GM18526 (cell line): ENCODE measurements around the gene LAMA3.

ENCODE experiments used
- POLR2A ChIP-seq: IDR thresholded peaks from 3 replicates; pipeline ENCODE4 v1.6.1; 2011; ENCODE audit not compliant: insufficient read length; ENCODE audit errors: extremely low read depth

LAMA3 gene

DNA sequence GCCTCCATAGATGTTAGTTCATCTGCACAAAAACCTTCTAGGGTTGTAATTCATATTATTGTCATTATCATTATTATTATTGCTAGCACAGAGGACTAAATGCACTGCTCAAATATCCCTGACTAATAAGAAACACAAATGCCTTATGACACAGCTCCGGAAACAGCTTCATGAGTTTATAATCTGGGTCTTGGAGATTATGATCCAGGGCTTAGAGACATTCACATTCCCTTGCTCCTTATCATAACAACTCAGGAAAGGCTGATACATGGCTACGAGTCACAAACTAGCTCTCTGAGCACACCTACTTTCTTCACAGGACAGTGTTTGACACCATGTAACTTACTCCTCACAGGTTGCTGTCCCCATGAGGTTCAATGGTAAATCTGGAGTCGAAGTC lies 223.1 kb downstream of the LAMA3 start:
- TF ChIP-seq POLR2A = no peak

DNA sequence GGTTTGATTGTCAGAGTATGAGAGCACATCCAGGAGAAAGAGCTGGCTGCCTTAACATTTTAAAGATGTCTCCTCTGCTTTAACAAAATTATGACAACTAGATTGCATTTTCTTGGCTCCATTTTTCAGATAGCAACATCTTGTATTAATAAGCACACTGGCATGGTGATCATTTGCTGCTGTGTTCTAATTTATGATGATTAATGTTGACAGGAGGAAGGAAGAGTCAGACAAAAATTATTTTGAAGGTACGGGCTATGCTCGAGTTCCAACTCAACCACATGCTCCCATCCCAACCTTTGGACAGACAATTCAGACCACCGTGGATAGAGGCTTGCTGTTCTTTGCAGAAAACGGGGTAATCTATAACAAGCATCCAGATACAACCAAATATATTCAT lies 227.1 kb downstream of the LAMA3 start:
- no peak for TF ChIP-seq POLR2A

DNA sequence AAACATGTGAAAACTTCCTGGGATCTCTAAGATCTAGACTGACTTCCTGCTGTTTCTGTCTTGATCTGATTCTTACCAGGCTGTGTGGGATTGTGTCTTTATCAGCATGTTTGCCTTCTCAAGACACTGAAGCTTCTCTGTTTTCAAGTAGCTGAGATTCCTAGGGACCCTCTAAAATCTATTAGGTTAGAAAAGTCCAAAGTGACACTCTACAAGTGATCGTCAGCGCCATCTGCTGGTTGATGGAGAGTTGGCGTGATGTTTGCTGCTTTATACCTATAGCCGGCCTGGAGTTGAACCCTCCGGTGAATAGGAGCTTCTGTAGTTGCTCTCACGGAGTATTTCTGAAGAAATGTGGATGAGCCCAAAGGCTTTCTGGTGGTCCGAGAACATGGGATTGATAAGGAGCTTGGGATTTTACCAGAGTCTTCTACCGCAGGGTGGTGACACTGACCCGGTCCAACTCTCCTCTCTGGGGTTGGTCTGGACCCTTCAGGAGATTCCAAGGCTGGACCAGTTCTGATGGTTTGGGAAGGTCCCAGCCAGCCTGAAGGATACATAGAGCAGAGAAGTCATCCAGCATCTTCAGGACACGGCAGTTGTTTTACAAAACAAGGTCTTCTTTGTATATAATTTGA lies 229.3 kb downstream of the LAMA3 start:
- no peak for TF ChIP-seq POLR2A

DNA sequence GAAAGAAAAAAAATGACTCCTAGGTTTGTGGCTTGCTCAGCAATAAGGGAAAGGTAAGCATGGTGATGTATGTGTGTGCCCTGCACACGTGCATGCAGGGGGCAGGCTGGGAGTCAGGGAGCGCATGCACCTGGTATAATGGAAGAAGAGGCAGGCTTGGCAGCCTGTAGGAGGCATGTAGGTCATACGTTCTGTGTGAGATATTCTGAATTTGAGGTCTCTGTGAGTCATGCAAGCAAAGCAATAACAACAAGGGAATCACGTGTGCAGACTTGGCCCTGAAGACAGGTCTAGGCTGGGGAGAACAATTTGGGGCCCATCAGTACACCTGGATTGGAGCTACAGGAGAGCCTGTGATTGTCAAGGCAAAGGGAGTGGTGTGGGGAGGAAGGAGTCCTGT lies 230.8 kb downstream of the LAMA3 start:
- TF ChIP-seq POLR2A = no peak

DNA sequence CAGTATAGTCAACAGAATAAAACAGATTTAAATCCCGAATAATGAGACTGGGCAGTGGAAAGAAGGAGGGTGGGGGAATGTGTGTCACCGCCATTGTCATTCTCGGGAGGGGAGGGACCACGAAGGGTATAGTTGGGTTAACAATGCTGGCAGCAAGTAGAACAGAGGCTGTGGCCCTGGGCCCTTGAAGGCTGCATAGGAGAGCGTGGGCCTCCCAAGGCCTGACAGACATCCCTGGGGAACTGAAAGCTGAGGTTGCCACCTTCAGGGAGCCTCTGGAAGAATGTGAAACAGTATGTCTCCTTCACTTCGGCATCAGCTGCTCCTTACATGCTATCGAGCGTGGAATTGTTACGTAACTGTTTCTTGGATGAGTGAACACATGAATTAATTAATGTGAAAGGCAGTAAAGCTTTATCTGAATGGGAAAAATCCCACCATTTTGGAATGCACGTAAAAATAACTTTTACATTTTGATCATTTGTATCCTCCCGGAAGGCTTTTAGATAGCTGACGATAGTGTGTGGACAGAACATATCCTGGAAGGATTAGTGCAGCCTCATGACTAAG lies 232.5 kb downstream of the LAMA3 start:
- no peak for TF ChIP-seq POLR2A

DNA sequence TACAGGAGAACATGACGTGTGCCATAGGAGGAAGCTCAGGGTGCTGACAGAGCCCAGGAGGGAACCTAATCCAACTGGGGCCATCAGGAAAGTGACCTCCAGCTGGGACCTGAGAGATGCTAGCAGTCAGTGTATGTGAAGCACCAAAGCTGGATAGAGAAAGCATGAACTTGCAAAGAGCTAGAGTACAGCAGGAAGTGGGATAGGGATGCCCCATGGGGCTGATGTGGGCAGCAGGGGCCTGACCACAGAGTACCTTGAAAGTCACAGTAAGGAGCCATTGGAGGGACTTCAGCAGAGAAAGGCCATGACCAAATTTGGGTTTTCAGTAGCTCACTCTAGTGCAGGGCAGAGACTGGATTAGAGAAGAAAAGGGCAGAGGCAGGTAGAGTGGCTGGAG lies 233.7 kb downstream of the LAMA3 start:
- TF ChIP-seq POLR2A = no peak

DNA sequence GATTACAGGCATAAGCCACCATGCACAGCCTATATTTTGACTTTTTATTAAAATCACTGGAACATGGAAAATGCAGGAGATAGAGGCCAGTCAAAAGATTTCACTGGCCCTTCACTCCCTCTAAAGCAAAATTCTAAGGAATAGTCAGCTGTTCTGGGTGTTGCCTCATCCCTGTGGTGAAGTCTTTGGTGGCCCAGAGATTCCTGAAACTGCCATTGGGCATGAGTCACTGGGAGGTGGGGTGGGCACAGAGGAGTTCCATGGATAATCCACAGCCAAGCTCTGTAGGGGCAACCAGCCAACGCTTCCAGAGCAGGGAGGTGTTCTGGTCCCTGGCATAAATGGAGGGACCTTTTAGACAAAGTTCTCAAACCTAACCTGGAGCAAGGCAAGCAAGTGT lies 235.6 kb downstream of the LAMA3 start:
- no peak for TF ChIP-seq POLR2A

DNA sequence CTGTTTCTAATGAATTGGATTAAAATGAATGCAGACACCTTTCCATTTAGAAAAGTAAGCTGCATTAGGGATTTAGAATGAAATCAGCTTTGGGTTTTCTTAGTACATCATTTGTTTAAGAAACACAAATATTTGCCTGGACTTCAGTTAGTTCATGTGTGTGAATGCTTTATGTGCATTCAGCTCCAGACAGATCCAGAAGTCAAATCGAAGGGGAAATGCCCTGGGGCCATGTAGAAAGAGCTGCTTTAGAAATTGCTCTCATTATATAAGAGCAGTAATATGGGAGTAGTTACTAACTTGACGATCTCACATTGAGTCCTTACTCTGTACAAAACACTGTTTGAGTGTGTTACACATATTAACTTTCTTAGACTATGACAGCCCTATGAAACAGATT lies 237.3 kb downstream of the LAMA3 start:
- TF ChIP-seq POLR2A = no peak

DNA sequence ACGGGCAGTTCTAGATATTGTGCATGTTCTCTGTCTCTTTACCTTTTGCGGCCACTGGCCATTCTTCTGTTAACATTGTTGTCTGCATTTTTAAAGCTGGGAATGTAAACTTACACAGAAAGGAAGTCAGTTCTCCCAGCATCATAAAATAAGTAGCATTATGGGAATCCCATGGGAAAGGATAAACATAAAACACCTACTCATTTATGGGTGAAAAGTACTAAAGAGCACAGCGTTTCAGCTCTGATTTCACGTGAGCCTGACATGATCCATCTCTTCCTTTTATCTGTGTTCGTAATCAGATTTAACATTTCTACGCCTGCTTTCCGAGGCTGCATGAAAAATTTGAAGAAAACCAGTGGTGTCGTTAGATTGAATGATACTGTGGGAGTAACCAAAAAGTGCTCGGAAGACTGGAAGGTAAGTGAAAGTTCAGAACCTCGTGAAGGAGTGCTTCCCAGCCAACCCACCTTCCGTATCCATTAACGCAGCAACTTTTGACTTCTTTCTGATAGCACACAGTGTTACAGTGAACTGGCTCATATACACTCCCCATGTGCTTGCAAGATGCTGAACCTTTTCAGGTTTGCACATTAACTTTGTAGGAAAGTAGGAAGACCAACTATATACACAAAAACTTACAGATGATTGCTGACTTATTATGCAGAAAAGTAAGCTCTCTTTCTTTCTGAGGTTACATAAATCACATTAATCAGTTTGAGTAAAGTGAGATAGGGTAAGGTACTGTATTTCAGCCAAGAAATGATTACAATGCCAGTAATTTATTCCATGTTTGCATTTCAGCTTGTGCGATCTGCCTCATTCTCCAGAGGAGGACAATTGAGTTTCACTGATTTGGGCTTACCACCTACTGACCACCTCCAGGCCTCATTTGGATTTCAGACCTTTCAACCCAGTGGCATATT lies 238.8 kb downstream of the LAMA3 start:
- TF ChIP-seq POLR2A = no peak

DNA sequence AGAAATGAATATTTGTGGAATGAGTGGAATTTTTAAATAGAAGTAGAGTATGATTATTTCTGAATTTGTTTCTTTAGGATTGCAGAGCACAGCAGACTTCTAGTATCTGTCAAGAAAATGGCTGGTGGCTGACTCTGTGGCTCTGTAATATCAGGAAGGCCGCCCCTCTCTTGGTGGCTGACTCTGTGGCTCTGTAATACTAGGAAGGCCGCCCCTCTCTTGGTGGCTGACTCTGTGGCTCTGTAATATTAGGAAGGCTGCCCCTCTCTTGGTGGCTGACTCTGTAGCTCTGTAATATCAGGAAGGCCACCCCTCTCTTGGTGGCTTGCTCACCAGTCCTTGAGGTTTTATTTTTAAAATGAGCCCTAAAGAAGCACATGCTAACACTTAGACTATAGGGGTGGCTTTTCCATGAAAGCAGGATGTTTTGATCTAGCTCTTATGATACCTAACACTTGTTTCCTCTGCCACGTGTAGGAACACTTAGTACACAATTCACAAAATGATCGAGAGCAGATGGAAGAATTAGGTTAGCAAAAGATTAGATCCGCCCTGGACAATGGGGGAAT lies 240.2 kb downstream of the LAMA3 start:
- no peak for TF ChIP-seq POLR2A

DNA sequence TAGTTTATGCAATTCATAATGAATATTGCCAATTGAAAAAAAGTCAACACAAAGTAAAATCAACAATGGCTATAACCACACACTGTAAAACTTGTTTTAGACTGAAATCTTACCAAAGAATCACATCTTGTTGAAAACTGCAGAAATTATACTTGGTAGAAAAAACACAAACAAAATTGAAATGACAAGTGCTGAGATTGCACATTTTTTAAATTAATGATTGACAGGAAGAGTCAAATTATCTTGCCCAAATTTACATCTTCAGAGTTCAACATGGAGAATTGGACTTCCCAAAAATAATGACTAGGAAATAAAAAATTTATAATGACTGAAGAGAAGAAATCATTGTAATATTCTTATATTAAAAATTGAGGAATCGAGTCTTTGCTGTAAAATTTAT lies 240.7 kb downstream of the LAMA3 start:
- TF ChIP-seq POLR2A = no peak

DNA sequence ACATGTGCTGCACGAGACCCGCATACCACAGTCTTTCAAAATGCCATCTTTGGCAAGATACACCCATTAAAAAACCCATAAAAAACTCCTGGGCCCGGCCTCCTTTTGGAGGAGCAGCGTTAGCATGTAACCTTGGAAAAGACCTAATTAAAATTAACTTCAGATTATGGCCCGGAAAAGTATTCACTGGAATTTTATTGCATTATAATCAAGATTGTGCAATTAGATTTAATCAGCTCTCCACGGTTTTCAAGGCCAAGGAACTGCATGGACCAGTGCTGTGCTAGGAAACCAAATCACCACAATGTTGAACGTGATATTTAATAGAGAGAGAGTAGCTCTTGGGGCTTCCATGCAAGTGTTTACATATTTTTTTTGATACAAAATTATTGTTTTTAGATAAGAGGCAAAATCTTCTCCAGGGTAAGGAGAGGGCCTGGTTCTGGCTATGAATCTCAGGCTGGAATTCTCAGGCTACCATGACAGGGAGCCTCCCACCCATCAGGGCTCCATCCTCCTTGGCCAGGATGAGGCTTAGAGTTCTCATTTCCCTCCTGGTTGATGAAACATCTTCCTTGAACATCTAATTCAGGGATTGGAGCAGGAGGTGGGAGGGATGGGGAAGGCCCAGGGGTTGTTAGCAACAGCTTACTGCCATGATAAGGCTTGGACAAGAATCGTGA lies 243.3 kb downstream of the LAMA3 start:
- TF ChIP-seq POLR2A = no peak

DNA sequence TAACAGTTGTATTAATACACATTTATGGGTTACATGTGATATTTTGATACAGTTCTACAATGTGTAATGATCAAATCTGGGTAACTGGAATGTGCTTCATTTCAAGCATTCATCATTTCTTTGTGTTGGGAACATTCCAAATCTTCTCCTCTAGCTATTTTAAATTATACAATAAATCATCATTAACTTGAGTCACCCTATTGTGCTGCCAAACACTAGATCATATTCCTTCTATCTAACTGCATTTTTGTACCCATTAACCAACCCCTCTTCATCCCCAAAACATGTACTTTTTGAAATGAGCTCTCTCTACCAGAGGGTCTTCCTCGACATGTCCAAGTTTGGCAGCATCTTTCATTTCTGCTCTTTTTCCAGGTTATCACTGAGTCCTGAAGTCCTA lies 244.2 kb downstream of the LAMA3 start:
- TF ChIP-seq POLR2A = no peak

DNA sequence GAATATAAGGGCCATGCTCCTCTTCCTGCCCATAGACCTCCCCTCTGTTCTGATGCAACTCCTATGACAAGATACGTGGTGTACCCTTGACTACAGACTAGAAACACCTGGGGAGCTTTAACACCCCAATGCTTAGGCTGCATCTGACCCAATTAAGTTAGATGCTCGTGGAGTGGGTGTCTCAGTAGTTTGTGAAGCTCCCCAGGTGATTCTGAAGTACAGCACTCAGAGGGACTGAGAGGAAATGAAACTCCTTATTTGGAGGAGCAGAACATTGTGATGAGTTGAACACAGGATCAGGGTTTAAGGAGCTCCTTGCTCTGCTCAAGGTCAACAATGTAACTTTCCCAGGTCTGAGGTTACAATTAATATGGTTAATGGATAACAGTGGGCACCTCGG lies 245.0 kb downstream of the LAMA3 start:
- TF ChIP-seq POLR2A = no peak

DNA sequence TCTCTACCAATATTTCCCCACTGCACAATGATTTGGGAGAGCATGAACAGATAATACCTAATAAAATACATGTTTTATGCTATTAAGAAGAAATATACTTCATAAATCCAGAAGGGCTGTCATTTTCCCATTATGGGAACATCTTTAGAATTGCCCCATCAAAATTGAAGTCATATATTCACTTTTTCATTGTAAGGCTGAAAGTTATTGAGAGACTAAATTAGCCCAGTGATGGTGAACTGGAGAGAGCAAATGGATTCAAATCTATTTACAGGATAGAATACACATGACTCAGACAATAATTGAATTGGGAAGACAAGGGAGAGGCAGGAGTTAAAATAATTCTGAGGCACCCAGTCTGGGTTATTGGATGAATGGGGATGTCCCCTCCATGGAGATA lies 245.6 kb downstream of the LAMA3 start:
- TF ChIP-seq POLR2A = no peak
